SH-SY5Y (cell line): Measurements from ENCODE around the gene CEP350.

Experiments
- GATA2 ChIP-seq: IDR thresholded peaks from 2 replicates; pipeline ENCODE4 v1.6.1; 2011; ENCODE audit warnings: mild to moderate bottlenecking, low read depth, low read length
- GATA3 ChIP-seq: IDR thresholded peaks from 2 replicates; pipeline ENCODE4 v1.6.1; 2011; ENCODE audit warnings: low read depth, mild to moderate bottlenecking, low read length, moderate library complexity

GRCh38 chr1:180085331-180085730, 130.7 kb downstream of the CEP350 start:
- TF ChIP-seq GATA2 (no peak), GATA3 (no peak)
